Renal cortex interstitium (tissue), 11 donors: Measurements from ENCODE around the gene G2E3. TPM values are rescaled to one million over a fixed set of nuclear protein-coding genes. Genes with fewer than 3 reads are reported as not detected.
A peak's percentile ranks its signal among the peaks of the same experiment; 100 is the strongest.
"Not testable (repeated sequence)": the region's sequence is repeated elsewhere in the genome, so short reads cannot be mapped to it uniquely, and the experiment has no call there.

Experiments
- DNase-seq, 11 donors: peaks; one replicate each; pipeline ENCODE4 v3.0.0-alpha.2; 2013; ENCODE audit warnings: low read depth in 9 of 11, low spot score in 4 of 11; ENCODE audit errors: extremely low read depth in 1 of 11
- polyA plus RNA-seq, 3 donors: library from polyadenylated mRNA; unstranded; fragments of 120-200 nt; gene quantifications; one replicate each; pipeline ENCODE4 v1.2.1, GENCODE V29; 2013; ENCODE audit not compliant: insufficient read length in 3 of 3

Gene G2E3
- polyA plus RNA-seq, 3 donors, result 27.1 to 34.6 (median 29.3) TPM

DNA sequence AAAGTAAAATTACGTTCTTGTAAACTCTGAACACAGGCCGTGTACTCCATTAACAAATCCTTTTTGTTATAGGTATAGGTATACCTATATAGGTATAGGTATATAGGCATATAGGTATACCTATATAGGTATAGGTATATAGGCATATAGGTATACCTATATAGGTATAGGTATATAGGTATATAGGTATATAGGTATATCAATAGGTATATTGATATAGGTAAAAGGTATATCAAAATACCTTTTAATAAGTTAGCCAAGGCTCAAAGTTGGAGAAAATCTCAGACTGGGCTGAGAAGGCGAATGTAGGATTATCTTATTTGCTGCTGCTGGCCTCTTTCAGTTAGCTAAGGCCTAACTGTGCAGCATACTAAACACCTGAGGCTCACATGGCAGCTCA is 66.6 kb downstream of the G2E3 start:
- no peak for DNase-seq

DNA sequence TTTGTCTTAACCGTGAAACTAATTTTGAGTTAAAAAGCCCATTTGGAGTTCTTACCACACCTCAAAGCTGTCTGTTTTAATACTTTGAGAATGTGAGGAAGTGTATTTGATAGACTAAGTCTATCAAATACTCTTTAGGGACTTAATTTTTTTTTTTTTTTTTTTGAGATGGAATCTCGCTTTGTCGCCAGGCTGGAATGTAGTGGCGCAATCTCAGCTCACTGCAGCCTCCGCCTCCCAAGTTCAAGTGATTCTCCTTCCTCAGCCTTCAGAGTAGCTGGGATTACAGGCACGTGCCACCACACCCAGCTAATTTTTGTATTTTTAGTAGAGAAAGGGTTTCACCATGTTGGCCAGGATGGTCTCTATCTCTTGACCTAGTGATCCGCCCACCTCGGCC is 70.5 kb downstream of the G2E3 start:
- not testable (repeated sequence) for DNase-seq

DNA sequence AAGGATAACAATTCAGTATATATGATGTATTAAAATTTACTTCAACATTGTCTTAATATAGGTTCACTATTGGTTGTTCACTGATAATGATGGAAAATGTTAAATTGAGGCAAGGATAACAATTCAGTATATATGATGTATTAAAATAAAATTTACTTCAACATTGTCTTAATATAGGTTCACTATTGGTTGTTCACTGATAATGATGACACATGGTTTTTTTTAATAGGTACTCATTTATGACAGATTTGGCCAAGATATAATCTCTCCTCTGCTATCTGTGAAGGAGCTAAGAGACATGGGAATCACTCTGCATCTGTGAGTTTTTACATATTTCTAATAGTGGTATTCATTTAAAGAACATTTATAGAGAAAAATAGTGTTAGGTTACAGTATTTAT is 71.3 kb downstream of the G2E3 start:
- no peak for DNase-seq

DNA sequence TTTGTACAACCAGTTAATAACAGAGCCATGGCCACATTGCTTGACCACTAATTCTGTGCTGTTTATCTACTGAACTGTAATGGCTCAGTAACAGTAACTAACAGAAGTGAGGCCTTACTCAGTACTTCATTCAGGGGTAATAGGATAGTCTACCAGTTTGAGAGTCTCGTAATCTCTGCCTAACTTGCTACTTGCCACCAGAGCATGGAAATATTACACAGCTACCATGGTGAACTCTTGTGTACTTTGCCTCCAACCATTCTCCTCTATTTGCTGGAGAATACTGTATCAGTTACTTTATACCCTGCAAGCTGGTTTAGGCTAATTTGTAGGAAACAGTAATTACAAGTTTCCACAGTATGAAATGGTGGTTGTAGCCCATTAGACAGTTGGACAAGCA is 73.8 kb downstream of the G2E3 start:
- no peak for DNase-seq

DNA sequence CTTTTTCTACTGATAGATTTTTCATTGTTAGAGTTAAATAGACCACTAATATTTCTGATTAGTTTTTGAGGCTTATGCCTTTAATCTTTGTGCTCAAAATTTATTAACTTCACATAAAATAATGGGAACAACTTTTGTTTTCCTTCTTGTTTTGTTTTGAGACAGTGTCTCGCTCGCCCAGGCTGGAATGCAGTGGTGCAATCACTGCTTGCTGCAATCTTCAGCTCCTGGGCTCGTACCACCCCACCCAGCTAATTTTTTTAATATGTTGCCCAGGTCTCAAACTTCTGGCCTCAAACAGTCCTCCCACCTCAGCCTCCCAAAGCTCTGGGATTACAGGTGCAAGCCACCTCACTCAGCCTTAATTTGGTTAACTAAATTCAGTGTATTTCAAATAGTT is 80.0 kb downstream of the G2E3 start:
- no peak for DNase-seq

DNA sequence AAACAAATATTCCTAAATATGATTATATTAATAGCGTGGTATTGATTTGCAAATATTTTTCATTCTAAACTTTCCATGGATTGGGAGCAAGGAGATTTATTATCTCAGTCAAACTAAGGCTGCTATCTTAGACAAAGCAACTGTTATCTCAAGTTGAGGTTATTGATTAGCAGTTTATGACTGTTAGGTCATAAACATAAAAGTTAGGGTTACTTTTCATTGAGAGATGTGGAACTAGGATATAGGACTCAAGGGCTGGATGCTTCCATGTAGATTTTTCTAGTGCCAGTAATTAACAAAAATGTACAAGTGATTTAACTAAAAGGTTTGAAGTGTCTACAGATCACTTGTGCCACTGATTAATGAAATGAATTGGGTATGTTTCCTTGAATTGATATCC is 82.2 kb downstream of the G2E3 start:
- no peak for DNase-seq

DNA sequence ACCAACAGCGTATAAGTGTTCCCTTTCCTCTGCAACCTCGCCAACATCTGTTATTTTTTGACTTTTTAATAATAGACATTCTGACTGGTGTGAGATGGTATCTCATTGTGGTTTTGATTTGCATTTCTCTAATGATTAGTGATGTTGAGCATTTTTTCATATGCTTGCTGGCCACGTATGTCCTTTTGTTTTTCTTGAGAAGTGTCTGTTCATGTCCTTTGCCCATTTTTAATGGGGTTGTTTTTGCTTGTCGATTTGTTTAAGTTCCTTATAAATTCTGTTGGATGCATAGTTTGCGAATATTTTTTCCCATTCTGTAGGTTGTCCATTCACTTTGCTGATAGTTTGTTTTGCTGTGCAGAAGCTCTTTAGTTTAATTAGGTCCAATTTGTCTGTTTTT is 85.5 kb downstream of the G2E3 start:
- DNase-seq, result not testable (repeated sequence)

DNA sequence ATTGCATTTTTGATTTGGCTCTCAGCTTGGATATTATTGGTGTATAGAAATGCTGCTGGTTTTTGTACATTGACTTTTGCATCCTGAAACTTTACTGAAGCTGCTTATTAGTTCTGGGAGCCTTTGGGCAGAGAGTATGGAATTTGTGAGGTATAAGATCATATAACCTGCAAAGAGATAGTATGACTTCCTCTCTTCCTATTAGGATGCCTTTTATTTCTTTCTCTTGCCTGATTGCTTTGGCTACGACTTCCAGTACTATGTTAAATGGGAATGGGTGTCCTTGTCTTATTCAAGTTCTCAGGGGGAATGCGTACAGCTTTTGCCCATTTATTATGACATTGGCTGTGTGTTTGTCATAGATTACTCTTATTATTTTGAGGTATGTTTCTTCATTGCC is 86.6 kb downstream of the G2E3 start:
- no peak for DNase-seq

DNA sequence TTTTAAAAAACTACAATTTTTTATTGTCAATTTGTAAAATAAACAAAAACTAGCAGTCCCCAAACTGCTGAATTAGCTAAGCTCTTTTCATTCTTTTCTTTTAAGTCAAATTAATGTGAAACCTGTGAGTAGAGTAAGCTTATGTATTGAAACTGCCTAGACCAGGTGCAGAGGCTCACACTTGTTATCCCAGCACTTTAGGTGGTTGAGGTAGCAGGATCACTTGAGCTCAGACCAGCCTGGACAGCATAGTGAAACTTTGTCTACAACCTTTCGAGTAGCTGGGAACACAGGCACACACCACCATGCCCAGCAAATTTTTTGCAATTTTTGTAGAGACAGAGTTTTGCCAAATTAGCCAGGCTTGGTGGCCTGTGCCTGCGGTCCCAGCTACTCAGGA is 89.5 kb downstream of the G2E3 start:
- no peak for DNase-seq

DNA sequence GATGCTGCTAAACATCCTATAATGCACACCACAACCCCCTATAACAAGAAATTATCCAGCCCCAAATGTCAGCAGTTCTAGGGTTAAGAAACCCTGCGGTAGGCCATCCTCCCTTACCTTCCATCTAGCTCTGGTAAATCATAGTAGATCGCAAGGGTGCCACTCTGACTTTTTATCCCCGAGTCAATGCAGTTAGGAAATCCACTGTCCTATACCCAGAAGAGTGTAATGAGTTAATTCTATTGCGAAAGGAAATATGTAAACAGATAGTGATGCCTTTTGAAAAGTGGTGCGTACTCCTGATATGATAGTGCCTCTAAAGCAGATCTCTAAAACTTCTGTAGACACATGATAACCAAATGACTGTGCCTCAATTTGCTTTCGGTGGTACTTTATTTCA is 93.0 kb downstream of the G2E3 start:
- DNase-seq, result no peak

DNA sequence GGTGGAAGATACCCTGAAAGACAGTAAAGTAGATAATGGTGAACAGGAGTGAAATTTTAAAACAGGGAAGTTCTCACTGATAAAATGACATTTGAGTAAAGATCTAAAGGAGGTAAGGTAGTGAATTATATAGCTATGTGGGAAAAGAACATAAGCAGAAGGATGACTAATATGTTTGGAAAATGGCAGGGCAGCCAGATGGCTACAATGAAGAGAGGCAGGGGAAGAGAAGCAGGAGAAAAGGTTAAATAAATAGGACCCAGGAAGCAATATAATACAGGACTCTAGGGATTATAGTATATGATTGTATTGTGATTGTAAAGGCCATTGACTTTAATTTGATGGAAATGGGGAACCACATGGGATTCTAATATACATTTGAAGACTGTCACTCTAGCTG is 96.2 kb downstream of the G2E3 start:
- DNase-seq, result no peak

DNA sequence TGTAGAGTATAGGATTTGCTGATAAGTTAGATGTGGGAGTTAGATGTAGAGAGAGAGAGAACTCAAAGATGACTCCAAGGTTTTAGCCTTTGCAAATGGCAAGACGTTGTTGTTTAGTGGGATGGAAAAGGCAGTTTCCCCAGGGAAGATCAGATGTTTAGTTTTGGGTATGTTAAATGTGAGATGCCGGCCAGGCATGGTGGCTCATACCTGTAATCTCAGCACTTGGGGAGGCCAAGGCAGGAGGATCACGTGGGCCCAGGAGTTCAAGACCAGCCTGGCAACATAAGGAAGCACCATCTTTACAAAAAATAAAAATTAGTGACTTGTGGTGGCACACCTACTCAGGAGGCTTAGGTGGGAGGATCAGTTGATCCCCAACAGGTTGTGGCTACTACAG is 96.7 kb downstream of the G2E3 start:
- DNase-seq, result no peak

DNA sequence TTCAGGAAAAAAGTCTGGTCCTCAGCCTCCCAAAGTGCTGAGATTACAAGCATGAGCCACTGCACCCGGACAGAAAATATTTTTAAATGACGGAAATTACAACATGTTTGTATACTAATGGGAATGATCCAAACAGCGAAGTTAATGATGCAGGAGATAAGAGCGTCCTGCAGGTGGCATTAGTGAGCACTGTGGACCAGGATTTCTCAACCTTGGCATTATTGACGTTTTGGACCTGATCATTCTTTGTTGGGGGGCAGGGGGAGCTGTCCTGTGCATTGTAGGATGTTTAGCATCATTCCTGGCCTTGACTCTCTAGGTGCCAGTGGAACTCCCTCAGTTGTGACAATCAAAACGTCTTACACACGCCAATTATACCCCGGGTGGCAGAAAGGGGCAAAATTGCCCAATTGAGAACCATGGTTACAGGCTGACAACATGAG is 97.3 kb downstream of the G2E3 start:
- peak in 6 of 11 donors; percentile 2 to 16 (median 4) for DNase-seq

DNA sequence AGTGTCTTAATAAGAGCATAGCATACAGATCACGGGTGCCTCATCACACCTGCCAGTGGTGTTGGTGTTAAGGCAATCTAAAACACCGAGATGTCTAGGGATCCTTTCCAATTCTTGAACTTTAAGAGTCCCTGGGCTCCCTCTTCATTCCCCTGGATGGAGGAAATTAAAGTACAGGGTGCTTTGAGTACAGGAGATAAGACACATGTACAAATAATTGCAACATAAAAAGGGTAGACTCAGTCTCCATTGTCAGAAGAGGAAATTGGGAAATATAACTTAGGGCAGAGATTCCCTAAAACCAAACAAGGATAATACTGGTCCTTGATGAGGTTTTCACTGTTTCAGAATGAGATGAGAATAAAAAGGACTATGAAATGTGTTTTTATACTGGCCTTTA is 98.1 kb downstream of the G2E3 start:
- DNase-seq, result no peak

DNA sequence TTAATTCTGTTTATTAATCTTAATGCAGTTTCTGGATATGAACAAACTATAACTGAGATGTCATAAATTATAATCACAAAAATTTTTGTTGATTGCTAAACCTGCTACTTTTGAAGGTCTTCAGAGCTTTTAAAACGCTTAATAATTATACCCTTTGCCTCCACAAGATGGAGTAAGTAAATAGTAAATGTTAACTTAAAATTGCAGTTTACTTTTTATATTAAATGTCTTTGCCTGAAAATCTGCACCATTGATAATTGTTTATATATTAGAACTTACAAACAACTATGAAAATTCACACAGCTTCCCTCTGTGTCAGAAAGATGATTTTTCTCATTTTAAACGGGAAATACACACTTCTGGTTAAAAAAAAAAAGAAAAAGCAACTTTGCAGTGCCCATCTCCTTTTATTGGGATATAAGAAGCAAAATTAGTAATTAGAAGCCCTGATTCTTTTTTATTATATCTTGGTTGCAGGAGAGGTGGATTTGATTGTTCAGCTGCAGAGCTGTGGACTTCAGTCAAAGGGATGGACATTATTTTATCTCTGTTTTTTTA is 98.7 kb downstream of the G2E3 start:
- no peak for DNase-seq

DNA sequence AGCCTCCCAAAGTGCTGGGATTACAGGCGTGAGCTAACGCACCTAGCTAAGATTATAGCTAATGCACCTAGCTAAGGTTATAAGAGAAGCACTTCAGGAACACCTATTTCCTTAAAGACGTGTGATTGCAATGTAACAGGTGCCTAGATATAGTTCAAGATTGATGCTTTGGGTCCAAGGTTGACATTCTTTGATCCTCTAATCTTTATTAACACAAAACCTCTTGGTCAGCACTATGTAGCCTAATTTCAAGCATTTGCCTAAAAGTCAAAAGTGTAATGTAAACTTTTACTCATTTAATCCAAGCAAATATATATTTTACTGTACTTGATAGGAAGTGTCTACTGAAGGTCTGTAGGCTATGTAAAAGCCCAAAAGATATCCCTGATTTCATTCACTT is 99.7 kb downstream of the G2E3 start:
- no peak for DNase-seq

DNA sequence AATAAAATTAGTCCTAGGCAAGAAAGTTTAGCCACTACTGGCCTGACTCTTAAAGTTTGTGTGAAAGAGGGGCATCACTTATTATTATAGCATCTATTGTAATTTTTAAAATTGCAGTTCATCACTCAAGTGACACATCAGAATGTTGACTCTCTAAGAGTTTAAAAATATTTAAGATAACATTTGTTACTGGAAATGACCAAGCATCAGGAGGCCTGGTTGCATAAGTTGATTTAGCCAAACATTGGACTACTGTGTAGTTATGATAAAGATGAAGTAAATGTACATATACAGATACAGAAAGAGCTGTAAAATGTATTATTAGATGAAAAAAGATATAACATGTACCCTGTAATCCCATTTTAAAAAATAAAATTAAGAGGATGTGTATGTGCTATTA is 110.6 kb downstream of the G2E3 start:
- no peak for DNase-seq

Other genes starting within 250 kb of the G2E3 start
- gene SCFD1, start 63.2 kb downstream of the G2E3 start, polyA plus RNA-seq, result 100 to 1,000 TPM in 1 of 3 donors, 10 to 100 TPM in 2; 84.3 to 103 (median 96.3) TPM